ENCODE measurements around the gene SPG11.
"Not testable (repeated sequence)": the region's sequence is repeated elsewhere in the genome, so short reads cannot be mapped to it uniquely, and the experiment has no call there.

The SPG11 gene

GRCh38 chr15:44565387-44566154 is 97.9 kb downstream of the SPG11 start:
- DNase-seq (ENCODE audit: low read depth) = no peak

DNA sequence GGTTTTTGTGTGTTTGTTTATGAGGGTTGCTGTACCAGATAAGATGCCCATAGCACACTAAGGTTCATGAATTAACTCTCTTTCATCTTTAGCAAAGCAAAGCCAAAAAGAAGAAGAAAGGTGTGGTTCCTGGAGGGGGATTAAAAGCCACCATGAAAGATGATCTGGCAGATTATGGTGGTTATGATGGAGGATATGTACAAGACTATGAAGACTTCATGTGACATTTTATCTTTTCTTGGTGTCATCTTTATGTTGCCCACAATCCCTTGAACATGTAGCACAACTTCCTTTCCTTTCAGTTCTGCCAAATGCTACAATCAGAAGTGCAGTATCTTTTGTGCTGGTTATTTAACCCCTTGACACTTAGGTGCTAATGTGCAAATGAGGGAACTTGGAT is 102.5 kb downstream of the SPG11 start:
- DNase-seq (ENCODE audit: low read depth) = not testable (repeated sequence)

- DNase-seq (ENCODE audit: low read depth) = no peak
These were observed 108.3 kb downstream of the SPG11 start for GRCh38 chr15:44554934-44555723.

GRCh38 chr15:44550734-44551133 is 112.7 kb downstream of the SPG11 start:
- no peak for DNase-seq (ENCODE audit: low read depth)

GRCh38 chr15:44550256-44550655 is 113.2 kb downstream of the SPG11 start:
- no peak for DNase-seq (ENCODE audit: low read depth)

DNA sequence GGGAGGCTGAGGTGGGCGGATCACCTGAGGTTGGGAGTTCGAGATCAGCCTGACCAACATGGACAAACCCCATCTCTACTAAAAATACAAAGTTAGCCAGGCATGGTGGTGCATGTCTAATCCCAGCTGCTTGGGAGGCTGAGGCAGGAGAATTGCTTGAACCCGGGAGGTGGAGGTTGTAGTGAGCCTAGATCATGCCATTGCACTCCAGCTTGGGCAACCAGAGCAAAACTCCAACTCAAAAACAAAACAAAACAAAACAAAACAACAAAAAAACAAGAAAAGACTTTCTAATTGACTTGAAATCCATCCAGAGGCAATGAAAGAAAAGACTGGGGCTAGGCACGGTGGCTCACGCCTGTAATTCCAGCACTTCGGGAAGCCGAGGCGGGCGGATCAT is 114.3 kb downstream of the SPG11 start:
- DNase-seq (ENCODE audit: low read depth) = not testable (repeated sequence)

GRCh38 chr15:44545913-44546802 is 117.3 kb downstream of the SPG11 start:
- DNase-seq (ENCODE audit: low read depth) = no peak

GRCh38 chr15:44544745-44545144 is 118.7 kb downstream of the SPG11 start:
- not testable (repeated sequence) for DNase-seq (ENCODE audit: low read depth)

- no peak for DNase-seq (ENCODE audit: low read depth)
These were observed 120.9 kb downstream of the SPG11 start for GRCh38 chr15:44542596-44542995.

- peak; percentile 74 for DNase-seq (ENCODE audit: low read depth)
These were observed 122.0 kb downstream of the SPG11 start for GRCh38 chr15:44541282-44541958.

- no peak for DNase-seq (ENCODE audit: low read depth)
These were observed 125.7 kb downstream of the SPG11 start for GRCh38 chr15:44537735-44538240.

DNA sequence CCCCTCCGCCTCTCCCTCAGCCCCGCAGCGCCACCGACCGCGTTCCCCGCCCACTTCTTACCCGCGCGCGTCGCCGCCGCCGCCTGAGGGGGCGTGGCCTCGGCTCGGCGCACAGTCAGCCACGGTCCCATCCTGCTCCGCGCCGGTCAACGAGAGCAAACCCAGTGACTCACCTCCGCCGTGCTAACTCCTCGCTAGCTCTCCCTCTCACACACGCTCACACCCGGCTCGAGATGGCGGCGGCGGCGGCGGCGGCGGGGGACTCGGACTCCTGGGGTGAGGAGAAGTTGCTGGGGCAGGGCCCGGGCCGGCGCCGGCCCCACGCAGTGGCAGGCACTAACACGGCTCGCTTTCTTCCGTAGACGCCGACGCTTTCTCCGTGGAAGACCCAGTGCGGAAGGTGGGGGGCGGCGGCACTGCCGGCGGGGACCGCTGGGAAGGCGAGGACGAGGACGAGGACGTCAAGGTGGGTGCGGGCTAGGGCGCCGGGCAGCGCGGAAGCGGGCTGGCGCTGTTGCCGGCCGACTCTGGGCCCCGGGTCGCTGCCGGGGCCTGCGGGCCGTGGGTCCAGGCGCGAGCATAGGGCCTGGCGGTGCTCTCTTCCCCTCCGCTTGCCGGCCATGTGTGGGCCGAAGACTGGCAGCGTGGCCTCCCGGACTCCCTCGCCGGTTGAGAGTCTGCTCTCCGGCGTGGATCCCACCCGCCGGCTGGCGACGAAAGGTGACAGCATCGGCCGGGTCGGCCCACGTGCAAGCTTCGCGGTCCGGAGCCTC is 126.3 kb downstream of the SPG11 start, which contains the start of gene EIF3J:
TSS of gene EIF3J (plus strand) at position 186 of the 773 bp plus-strand sequence. CDS start at position 234, 48 bp downstream.
- DNase-seq (ENCODE audit: low read depth) = peak; percentile 82

DNA sequence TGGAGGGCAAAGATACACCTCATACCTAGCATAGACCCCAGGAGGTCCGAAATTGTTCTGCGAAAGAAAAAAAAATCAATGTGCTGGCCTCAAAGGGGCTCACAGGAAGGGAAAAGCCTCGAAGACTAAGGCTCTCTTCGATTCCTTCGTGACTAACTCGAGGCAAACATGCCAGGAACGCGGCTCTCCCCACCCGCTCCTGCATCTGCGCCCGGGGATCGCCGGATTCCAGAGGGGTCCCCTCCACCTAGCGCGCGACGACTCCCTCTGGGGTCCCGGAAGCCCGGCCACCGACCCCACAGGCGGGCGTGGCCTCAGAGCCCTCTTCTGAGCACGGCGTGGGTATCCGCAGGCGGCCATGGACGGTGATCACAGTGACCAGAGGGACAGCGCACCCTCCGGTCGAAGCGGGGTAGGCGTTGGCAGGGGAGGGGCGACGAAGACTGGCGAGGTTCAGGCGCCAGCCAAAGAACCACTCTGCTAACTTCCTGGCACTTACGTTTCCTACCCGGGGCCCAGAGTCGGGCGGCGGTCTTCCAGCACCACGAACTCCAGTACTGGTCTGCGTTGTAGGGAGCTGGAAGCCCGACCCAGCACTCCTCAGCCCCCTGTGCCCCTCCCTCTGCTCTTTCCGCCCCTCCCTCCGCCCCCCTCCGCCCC is 127.0 kb downstream of the SPG11 start:
- peak; percentile 59 for DNase-seq (ENCODE audit: low read depth)

DNA sequence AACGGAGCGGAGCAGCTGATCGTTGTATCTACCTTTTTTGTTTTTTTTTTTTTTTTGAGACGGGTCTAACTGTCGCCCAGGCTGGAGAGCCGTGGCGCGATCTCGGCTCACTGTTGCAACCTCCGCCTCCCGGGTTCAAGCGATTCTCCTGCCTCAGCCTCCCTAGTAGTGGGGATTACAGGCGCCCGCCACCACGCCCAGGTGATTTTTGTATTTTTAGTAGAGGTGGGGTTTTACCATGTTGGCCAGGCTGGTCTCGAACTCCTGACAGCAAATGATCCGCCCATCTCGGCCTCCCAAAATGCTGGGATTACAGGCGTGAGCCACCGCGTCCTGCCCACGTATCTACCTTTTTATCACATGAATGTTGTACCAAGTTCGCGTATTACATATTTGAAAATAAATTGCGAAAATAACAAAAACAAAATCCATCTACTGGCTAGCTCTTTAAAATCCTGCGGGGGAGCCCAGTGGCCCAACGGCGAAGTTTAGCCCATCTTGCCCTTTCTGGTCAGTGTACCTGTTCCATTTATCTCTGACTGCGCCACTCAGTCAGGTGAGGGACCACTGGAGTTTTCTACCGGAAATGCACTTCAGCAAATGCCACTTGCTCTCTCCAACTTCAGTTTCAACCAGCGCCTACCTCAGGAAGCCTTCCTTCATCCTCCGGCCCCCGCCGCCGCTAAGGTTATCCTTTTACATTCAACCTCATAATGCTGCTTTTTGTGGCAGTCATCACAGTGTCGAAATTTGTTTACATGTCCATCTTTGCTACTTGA is 127.8 kb downstream of the SPG11 start:
- DNase-seq (ENCODE audit: low read depth) = no peak

- DNase-seq (ENCODE audit: low read depth) = no peak
These were observed 128.4 kb downstream of the SPG11 start for GRCh38 chr15:44535092-44535491.

GRCh38 chr15:44532689-44533088 is 130.8 kb downstream of the SPG11 start:
- no peak for DNase-seq (ENCODE audit: low read depth)

DNA sequence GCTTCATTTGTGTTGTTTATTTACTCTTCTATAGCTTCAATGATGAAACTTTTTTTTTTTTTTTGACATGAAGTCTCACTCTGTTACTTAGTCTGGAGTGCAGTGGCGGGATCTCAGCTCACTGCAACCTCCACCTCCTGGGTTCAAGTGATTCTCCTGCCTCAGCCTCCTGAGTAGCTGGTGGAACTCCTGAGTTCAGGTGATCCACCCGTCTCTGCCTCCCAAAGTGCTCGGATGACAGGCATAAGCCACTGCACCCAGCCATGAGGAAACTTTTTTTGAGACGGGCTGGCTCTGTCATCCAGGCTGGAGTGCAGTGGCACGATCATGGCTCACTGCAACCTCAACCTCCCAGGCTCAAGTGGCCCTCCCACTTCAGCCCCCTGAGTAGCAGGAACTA is 131.2 kb downstream of the SPG11 start:
- not testable (repeated sequence) for DNase-seq (ENCODE audit: low read depth)

- no peak for DNase-seq (ENCODE audit: low read depth)
These were observed 132.8 kb downstream of the SPG11 start for GRCh38 chr15:44530653-44531052.
